Hepatocyte (in vitro differentiated cells): ENCODE results near the gene GFPT2. TPM values are rescaled to one million over a fixed set of nuclear protein-coding genes. Genes with fewer than 3 reads are reported as not detected.
A peak's percentile ranks its signal among the peaks of the same experiment; 100 is the strongest.

Source experiments
- DNase-seq: peaks from one replicate; pipeline ENCODE4 v3.0.0-alpha.2; 2016; ENCODE audit warnings: low spot score
- H2AFZ ChIP-seq: fragments of 200-600 bp; sonication (generic); 2 replicates; pipeline ENCODE4 v1.6.0; 2016; ENCODE audit warnings: antibody characterized with exemption, mild to moderate bottlenecking
- H3K27ac ChIP-seq: fragments of 200-600 bp; sonication (generic); 2 replicates; pipeline ENCODE4 v1.5.1; 2016; ENCODE audit warnings: mild to moderate bottlenecking
- H3K27me3 ChIP-seq: fragments of 200-600 bp; sonication (generic); 2 replicates; pipeline ENCODE4 v1.6.1; 2016
- H3K36me3 ChIP-seq: fragments of 200-600 bp; sonication (generic); replicated peaks from 2 replicates; pipeline ENCODE4 v1.5.1; 2016; ENCODE audit warnings: low read depth; ENCODE audit not compliant: insufficient read depth
- H3K4me1 ChIP-seq: fragments of 200-600 bp; sonication (generic); 2 replicates; pipeline ENCODE4 v1.5.1; 2016; ENCODE audit warnings: mild to moderate bottlenecking, moderate library complexity; ENCODE audit not compliant: insufficient read depth
- H3K4me2 ChIP-seq: fragments of 200-600 bp; sonication (generic); 2 replicates; pipeline ENCODE4 v1.6.0; 2016
- H3K4me3 ChIP-seq: fragments of 200-600 bp; sonication (generic); 2 replicates; pipeline ENCODE4 v1.5.1; 2016; ENCODE audit warnings: mild to moderate bottlenecking
- H3K79me2 ChIP-seq: fragments of 200-600 bp; sonication (generic); 2 replicates; pipeline ENCODE4 v1.6.0; 2017; ENCODE audit warnings: mild to moderate bottlenecking
- H3K9me2 ChIP-seq: fragments of 200-600 bp; sonication (generic); replicated peaks from 2 replicates; pipeline ENCODE4 v1.6.0; 2017; ENCODE audit warnings: mild to moderate bottlenecking; ENCODE audit not compliant: insufficient read depth
- H3K9me3 ChIP-seq: fragments of 200-600 bp; sonication (generic); 2 replicates; pipeline ENCODE4 v1.5.1; 2016; ENCODE audit warnings: low read depth, mild to moderate bottlenecking
- H4K20me1 ChIP-seq: fragments of 200-600 bp; sonication (generic); 2 replicates; pipeline ENCODE4 v1.6.0; 2016; ENCODE audit warnings: mild to moderate bottlenecking; ENCODE audit not compliant: insufficient read depth, poor library complexity, severe bottlenecking
- EZH2 ChIP-seq: fragments of 200-600 bp; sonication (generic); IDR thresholded peaks from 2 replicates; pipeline ENCODE4 v1.6.1; 2016; ENCODE audit warnings: antibody characterized with exemption, mild to moderate bottlenecking, borderline replicate concordance
- EZH2phosphoT487 ChIP-seq: fragments of 200-600 bp; sonication (generic); IDR thresholded peaks from one replicate; pipeline ENCODE4 v1.6.1; 2018; ENCODE audit warnings: antibody characterized with exemption, mild to moderate bottlenecking, low read depth, moderate library complexity; ENCODE audit not compliant: unreplicated experiment, severe bottlenecking
- WGBS: methylation state at CpG from one replicate; pipeline ENCODE4 v1.1.6; 2016; ENCODE audit warnings: low lambda C conversion rate; ENCODE audit errors: missing lambda C conversion rate; 5-methylcytosine and 5-hydroxymethylcytosine counted together
- polyA plus RNA-seq: library from polyadenylated mRNA; unstranded; fragments of >200 nt; fragmentation: Nextera tagmentation; extraction: Ambion mirVana; gene quantifications from 2 replicates; pipeline ENCODE4 v1.2.1, GENCODE V29; 2016
- total RNA-seq: library from RNA; depleted of rRNA; stranded (reverse); fragments of >200 nt; gene quantifications from 2 replicates; pipeline ENCODE4 v1.2.3, GENCODE V29; 2014
- TF ChIP-seq, protein P1 (sequence below): fragments of 200-600 bp; sonication (generic); IDR thresholded peaks from 2 replicates; pipeline ENCODE4 v1.5.1; 2016; ENCODE audit warnings: antibody characterized with exemption, mild to moderate bottlenecking; ENCODE audit not compliant: poor library complexity

Gene GFPT2
- total RNA-seq (15.9 and 25.0 TPM in 2 replicates), polyA plus RNA-seq (44.6 and 46.6 TPM in 2 replicates)

DNA sequence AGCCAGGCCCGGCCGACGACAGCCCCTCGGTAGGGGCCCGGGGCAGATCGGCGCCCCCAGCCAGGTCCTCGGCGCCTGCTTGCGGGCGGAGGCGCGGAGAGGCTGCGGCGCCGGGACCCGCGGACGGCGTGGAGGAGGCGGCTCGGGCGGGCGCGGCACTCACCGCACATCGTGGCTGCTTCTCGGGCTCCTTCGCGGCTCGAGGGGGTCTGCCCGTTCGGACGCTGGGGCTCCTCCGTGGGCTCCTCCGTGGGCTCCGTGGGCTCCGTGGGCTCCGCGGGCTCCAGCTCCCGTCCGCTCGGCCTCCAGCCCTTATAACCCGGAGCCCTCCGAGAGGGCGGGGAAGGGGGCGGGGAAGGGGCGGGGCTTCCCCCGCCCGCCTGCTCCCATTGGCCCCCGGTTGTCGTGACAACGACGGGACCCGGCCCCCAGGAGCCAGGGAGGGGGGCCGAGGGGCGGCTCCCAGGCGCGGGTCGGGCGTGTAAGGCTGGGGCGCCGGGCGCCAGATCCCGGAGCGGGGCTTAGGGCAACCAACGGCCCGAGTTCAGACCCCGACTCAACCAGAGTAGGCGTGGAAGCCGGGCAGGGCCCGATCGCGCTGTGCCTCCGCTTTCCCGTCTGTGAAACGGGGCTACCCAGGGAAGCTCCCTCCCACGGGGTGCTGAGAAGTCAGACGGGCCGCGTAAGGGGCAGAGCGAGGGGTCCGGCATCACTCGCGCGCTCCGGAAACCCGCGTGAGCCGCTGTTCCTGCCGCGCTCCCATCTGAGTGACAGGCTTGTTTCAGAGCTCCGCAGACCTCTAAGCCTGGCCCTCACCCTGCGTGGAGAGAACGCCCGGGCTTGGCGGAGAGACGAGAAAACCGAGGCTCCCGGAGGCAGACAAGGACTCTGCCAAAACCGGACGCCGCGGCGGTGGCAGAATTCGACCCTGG lies at the start of gene GFPT2:
GFPT2 (minus strand) TSS at position 289 of the 932 bp plus-strand sequence; CDS start at position 170, 119 bp downstream.
- H3K27me3 ChIP-seq, result peaks cover 40% of the 10 kb centered on the region

DNA sequence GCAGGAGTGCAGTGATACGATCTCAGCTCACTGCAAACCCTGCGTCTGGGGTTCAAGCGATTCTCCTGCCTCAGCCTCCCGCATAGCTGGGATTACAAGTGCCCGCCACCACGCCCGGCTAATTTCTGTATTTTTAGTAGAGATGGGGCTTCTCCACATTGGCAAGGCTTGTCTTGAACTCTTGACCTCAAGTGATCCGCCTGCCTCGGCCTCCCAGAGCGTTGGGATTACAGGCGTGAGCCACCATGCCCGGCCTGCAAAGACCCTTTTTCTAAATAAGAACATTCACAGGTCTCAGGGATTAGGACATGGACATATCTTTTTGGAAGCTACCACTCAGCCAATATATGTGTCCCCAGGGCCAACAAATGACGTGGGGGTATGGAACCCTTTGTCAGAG lies 49.6 kb upstream of the GFPT2 start:
- no peak overlapping the region for H3K4me2 ChIP-seq
- no peaks in the 10 kb centered on the region for H3K9me2 ChIP-seq
- TF ChIP-seq EZH2 (no peak), EZH2phosphoT487 (no peak)
- TF ChIP-seq, protein P1, sequence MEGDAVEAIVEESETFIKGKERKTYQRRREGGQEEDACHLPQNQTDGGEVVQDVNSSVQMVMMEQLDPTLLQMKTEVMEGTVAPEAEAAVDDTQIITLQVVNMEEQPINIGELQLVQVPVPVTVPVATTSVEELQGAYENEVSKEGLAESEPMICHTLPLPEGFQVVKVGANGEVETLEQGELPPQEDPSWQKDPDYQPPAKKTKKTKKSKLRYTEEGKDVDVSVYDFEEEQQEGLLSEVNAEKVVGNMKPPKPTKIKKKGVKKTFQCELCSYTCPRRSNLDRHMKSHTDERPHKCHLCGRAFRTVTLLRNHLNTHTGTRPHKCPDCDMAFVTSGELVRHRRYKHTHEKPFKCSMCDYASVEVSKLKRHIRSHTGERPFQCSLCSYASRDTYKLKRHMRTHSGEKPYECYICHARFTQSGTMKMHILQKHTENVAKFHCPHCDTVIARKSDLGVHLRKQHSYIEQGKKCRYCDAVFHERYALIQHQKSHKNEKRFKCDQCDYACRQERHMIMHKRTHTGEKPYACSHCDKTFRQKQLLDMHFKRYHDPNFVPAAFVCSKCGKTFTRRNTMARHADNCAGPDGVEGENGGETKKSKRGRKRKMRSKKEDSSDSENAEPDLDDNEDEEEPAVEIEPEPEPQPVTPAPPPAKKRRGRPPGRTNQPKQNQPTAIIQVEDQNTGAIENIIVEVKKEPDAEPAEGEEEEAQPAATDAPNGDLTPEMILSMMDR, result no peak
- H3K27ac ChIP-seq, result no peak overlapping the region
- H2AFZ ChIP-seq, result no peak overlapping the region
- no peaks in the 10 kb centered on the region for H4K20me1 ChIP-seq
- H3K79me2 ChIP-seq, result no peaks in the 10 kb centered on the region
- H3K4me1 ChIP-seq, result no peaks in the 10 kb centered on the region
- H3K36me3 ChIP-seq, result no peaks in the 10 kb centered on the region
- no peak overlapping the region for H3K4me3 ChIP-seq
- no peak for DNase-seq
- 92% methylated on average over 13 of the region's 13 CpGs for WGBS
- no peaks in the 10 kb centered on the region for H3K27me3 ChIP-seq
- no peaks in the 10 kb centered on the region for H3K9me3 ChIP-seq

More for the DNA sequence above, at the start of gene GFPT2:
- Histone ChIP-seq H4K20me1 (no peaks in the 10 kb centered on the region), H3K36me3 (no peaks in the 10 kb centered on the region), H3K4me1 (peaks cover 14% of the 10 kb centered on the region), H3K27ac (no peak within 1 kb of the TSS), H3K4me2 (peak within 1 kb of the TSS; percentile 88), H3K9me2 (no peaks in the 10 kb centered on the region), H2AFZ (peak within 1 kb of the TSS; percentile 75), H3K79me2 (no peaks in the 10 kb centered on the region), H3K9me3 (no peaks in the 10 kb centered on the region), H3K4me3 (peak within 1 kb of the TSS; percentile 85)
- DNase-seq, result peak; percentile 88
- TF ChIP-seq EZH2 (no peak), EZH2phosphoT487 (no peak)
- TF ChIP-seq, protein P1, result no peak
- WGBS, result 1% methylated on average over 81 of the region's 106 CpGs

DNA sequence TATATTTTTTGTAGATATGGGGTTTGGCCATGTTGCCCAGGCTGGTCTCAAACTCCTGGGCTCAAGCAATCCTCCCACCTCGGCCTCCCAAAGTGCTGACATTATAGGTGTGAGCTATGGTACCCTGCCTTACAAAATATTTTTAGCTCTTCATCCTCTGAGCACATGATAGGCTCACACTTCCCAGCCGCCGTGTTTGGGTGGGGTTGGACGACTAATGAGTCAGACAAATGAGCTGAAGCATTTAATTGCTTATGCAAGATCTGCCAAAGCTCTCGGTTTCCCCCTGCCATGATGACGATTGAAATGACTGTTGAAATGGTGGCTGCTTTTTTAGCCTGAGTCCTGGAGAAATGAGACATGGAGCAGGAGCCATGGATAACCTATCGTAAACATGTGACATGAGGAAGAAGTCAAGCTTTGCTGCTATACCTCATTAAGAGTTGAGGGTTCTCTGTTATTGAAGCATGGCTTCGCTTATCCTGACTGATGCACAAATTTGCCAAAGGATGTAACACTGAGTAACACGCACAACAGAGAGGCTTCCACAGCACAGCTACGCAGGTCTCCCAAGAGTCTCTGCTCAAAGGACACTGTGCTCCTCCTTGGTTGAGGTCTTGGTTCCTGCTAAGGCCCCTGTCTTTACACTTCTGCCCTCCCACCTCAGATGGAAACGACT lies 48.2 kb upstream of the GFPT2 start:
- Histone ChIP-seq H2AFZ (no peak overlapping the region), H3K79me2 (no peaks in the 10 kb centered on the region), H3K27ac (no peak overlapping the region), H3K27me3 (no peaks in the 10 kb centered on the region), H4K20me1 (no peaks in the 10 kb centered on the region), H3K4me3 (no peak overlapping the region), H3K9me2 (no peaks in the 10 kb centered on the region), H3K9me3 (no peaks in the 10 kb centered on the region), H3K4me2 (no peak overlapping the region), H3K36me3 (no peaks in the 10 kb centered on the region), H3K4me1 (no peaks in the 10 kb centered on the region)
- DNase-seq, result no peak
- 91% methylated on average over 11 of the region's 11 CpGs for WGBS
- TF ChIP-seq EZH2phosphoT487 (no peak), EZH2 (no peak)
